ENCODE measurements around the gene TGFBRAP1.
A peak's percentile ranks its signal among the peaks of the same experiment; 100 is the strongest.
"Not testable (repeated sequence)": the region's sequence is repeated elsewhere in the genome, so short reads cannot be mapped to it uniquely, and the experiment has no call there.

The TGFBRAP1 gene

DNA sequence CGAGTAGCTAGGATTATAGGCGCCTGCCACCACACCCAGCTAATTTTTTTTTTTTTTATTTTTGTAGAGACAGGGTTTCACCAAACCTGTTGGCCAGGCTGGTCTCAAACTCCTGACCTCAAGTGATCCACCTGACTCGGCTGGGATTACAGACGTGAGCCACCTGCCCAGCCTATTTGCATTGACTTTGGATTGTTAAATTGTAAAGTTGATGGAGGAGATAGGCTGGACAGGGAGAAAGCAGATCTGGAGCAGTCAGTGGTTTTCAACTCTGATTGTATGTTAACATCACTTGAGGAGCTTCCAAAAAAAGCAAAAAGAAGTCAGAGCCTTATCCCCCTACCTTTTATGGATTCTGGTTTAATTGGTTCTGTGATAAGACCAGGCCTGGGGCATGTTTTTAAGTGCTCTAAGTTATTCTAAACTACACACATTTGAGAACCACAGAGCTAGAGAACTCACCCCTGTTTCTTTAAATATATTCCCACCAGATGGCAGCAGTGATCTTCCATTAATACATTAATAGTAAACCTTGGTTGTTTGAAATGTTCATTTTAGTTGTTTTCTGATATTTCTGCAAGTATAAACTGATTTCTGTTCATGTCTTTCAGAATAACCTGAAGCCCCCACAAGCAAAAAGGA, 15.3 kb upstream of the TGFBRAP1 start:
- DNase-seq: peak; percentile 49

DNA sequence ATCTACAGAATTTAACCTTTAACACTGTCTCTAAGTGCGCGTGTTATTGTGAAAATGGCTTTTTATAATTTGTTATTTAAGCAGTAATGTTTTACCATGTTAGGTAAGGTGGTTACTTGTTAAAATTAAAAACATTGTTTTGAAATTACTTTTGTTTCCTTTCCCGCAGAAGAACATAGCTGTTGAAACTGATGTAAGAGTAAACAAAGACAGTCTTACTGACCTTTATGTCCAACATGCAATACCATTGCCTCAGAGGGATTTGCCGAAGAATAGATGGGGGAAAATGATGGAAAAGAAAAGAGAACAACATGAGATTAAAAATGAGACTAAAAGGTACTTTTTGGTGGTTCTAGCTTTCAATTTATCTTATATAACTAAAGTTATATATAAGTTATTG, 9.9 kb upstream of the TGFBRAP1 start:
- no peak for DNase-seq

DNA sequence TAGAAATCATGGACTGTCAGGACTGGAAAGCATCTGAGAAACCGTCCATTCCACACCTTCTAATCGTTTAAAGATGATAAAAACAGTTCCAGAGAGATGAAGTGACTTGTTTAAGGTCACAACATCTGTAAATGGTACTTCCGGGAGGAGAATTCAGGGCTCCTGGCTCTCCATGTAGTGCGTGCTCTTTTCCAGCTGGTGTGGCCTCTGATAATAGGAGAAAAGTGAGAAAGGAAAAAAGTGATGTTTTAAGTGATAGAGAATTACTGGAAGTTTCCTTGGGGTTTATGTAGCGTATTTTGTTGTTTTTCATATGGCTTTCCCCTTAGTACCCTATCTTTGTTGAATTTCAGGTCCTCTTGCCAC, 8.5 kb upstream of the TGFBRAP1 start:
- DNase-seq: no peak

DNA sequence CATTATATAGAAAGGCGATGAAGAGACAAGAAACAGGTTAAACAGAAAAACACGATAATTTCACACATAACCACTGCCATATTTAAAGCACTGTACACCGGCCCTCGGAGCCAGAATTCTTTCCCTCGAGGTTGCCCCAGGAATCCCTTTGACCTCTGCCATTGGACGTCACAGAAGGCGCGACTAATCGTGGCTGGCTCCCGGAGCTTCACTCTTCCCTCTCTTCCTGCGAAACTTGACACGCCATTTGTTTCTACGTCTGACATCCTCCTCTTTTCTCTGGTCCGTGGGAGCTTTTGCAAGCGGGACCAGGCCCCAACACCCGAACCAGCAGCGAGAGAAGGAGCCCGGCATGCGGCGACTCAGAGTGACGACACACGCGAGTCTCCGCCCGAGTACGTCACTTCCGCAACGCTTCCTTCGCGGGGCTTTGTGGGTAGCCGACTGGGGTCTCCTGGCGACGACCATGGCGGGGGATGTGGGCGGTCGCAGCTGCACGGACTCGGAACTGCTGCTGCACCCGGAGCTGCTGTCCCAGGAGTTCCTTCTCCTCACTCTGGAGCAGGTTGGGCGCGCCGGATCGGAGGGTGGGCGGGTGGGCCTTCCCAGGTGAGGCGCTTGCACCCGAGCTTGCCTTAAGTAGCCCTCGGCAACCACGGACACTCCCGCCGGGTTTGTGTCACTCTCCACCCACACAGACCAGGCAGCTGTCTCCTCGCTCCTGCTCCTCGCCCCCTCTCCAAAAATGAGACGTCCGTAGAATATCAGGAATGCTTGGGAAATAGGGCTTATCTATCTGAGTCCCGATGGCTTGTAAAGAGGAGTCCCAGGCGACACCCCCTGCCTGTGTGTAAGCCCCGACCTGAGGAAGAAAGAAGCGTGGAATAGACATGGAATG, 7.8 kb upstream of the TGFBRAP1 start, which contains the start of gene C2orf49:
Gene C2orf49, plus strand, starts transcription at position 419 of the 898 bp plus-strand sequence. Its CDS starts 48 bp downstream, at position 467.
- DNase-seq: peak; percentile 91

DNA sequence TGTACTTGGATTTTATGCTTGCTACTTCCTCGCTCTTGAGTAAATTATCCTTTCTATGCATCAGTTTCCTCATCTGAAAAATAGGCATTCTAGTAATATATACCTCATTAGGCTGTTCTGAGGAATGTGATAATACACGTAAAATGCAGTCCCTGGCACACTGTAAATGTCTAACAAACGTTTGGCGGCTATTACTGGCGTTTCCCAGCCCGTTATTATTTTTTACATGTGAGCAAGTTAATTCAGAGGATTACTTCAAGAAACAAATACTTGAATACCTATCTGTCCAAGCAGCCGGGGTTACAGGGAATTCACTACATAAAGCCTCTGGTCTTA, 7.2 kb upstream of the TGFBRAP1 start:
- DNase-seq: no peak

DNA sequence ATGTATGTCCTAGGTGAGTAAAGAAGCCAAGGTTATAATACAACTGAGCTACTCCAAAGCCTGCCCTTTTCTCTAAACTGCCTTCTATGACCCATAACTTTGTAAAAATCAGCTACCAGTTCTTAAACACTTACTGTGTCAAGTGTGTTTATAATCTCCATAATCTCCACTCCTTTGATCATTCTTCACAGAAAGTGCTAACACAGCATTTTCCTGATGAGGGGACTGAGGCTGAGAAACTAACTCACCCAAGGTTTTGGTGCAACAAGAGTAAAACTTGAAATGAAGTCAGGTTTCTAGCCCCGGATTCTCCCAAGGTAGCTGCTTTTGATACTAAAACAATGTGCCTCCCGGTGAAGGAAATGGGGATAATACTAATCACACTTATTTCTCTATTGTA, 5.9 kb upstream of the TGFBRAP1 start:
- DNase-seq: no peak

DNA sequence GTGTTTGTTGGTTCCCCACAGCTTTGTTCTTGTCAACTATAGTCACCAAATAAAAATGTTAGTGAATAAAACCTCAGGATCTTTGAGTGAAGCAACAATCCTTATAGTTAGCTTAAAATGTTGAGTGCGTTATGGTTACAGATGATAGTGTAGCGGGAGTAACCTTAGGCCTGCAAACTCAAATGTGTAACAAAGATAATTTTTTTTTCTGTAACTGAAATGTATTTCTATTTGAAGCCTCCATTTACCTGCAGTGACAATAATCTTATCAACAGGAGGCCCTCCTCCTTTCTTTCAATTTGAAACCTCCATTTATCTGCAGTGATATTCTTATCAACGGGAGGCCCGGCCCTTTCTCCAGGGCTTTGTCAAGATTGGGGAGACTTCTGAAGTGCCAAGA, 4.7 kb upstream of the TGFBRAP1 start:
- DNase-seq: no peak

DNA sequence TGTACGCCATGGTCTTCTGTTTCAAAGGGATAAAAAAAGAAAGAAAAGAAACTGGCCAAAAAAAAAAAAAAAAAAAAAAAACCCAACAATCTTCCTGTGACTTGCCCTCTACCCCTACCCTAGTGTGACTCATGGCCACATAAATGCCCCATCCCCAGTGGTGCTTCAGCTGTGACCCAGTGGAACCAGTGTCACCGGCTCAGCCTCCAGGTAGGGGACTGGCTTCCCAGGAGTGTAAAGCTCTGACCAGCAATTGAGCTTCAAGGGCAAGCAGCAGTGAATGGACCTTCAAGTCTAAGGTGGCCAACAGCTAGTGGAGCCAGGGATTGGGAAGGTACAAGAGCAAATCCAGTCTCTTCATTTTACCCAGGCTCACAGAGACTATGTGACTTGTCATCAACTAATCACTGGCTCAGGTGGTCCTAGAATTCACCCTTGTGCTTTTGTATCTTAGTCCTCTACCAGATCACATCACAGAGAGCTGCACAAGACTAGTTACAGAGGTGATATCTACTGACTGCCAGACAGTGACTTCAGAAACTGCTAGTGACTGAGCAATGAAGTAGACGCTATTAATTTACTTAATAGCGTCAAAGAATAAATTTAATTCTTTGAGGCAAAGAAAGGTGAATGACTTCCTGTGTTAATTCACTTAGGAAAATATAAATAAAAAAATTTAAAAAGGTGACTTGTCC, 1.3 kb upstream of the TGFBRAP1 start:
- peak; percentile 11 for DNase-seq

DNA sequence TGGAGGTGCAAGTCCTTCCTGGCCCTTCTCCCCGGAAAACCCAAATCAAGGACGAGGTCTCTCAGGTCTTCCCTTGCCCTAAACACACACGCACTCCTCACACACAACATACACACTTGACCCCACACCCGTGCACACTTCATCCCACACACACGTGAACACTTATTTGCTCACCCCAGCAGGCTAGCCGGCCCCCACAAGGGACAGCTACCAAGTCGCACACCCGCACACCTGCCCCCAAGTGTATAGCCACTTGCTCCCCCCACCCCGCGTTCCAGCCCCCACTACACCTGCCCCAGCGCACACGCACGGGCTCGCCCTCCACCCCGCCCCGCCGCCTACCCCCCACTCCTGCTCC, 359 bp downstream of the TGFBRAP1 start:
- no peak for DNase-seq

DNA sequence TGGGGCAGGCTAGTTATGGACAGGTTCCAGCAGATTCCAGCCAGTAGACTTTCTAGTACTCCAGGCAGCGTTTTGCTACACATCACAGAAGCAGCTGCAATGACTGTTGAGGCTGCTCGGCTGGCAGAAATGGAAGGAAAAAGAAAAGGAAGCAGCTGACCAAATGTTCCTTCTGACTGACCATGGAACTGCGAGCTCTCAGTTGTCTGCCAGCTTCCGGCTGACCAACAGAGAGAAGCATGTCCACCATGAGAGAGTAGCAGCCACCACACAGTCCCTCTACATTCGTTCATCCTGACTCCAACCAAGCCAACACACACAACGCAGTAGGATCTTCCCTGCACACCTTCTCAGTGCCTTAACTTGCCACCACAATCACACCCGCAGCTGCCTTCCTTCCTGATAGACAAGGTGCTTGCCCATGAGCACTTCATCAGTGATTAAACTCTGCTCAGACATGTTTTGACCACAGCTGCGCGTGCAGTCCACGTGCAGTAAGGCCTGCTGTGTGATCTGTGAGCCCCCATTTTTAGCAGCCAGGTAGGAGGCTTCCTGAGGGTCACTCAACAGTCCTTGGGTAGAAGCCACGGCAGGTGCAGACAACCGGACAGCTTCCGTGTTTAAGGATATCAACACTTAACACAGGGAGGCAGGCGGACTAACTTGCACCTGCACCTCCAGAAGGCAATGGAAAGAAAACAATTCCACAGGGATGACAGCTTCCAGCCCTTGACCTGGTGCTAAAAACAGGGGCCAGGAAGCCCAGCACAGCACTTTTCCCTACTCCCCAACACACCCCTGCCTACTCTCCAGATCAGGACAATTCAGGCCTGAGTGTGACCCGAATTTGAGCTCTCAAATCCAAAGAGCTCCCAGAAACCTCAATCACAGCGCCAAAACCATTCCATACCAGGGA, 996 bp downstream of the TGFBRAP1 start:
- DNase-seq: peak; percentile 43

DNA sequence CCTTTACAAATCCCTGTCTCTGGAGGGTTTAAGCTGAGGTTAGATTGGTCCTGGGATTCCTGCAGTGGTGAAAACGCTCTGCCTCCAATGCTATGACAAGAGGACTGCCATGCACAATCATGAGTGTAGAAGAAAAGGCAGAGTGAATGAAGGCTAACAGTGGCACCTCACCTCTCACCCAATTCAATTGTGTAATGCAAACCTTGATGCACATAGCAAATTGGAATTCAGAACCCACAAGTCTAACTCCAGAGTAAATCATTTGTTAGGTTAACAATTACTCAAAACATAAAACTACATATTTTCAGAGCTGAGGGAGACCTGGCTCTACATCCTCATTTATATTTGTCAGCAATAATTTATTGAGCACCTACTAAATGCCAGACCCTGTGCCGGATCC, 1.8 kb downstream of the TGFBRAP1 start:
- no peak for DNase-seq

DNA sequence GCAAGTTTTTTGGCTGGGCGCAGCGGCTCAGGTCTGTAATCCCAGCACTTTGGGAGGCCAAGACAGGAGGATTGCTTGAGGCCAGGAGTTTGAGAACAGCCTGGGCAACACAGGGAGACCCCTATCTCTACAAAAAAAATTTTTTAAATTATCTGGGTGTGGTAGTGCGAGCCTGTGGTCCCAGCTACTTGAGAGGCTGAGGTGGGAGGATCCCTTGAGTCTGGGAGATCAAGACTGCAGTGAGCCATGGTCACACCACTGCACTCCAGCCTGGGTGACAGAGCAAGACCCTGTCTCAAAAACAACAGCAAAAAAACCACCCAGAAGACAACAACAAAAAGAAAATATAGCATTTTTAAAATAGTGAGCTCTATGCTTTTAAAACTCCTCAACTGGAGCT, 2.3 kb downstream of the TGFBRAP1 start:
- not testable (repeated sequence) for DNase-seq

DNA sequence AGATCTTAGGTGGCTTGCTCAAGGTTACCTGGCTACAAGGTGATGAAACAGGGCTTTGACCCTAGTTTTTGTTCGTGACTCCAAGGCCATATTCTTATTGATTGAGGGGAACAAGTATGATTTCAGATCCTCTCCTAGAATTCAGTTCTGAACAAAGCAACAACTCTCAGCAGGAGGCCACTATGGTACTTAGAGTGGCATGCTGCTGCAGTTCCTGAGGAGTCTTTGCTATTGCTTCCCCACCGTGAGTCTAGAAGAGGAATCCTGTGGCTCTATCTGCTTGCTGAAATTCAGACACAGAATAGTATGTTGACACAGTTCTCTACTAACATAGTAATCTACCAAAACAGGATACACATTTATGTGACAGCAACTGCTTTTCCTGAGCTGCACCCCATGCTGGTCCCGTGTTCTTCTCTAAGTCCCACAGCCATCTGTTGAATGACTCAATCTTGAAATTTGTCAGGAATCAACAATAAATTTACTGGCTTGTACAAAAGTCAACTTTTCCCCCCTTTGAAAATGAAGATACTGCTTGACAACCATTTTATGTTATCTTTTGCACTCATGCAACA, 4.1 kb downstream of the TGFBRAP1 start:
- DNase-seq: no peak

DNA sequence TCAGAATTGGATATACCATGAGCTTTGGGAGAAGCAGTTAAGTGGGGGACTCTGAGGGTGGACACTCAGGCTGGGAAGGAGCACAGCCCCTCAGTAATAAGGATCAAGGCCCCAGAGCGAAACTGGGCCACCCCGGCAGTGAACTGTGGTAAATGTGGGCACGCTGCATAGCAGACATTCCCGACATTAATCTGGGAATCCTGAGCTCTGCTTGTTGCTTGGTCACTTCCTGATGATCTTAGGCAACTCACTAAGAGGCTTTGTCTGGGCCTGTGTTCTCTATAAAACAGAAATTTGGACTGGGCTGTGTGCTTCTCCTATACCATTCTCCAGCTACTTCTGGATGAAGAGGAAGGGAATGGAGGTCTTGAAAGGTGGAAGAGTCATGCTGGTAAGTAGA, 4.8 kb downstream of the TGFBRAP1 start:
- DNase-seq: no peak

DNA sequence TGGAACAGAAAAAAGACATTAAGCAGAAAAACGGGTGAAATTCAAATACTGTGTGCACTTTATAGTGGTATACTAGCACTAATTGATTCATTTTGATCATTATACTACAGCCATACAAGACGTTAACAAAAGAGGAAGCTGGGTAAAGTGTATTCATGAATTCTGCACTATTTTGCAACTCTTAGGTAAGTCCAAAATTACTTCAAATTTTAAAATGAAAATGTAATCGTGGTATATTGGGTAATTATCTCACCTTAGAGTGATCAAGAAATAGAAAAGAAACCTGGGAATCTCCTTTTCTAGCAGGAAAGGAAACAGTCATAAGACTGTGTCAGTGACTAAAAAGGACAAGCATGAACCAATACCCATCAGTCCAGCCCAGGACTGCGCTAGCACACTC, 5.4 kb downstream of the TGFBRAP1 start:
- no peak for DNase-seq

DNA sequence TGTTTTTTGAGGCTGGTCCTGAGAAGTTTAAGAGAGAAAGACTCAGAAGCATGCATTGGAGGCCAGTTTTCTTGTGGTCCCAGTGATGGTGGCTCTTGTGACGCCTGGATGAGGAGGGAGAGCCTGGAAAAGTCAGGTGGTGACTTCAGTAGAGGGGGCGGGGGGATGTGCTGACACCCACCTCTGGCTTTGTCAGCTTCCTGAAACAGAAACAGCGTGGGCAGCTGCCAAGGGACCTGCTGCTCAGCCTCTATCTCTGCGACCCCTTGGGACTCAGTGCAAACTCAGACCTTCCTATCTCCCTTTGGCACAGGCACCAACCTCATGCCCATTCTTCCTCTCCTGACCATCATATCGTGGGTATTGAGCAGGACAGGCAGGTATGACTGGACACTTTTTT, 6.4 kb downstream of the TGFBRAP1 start:
- DNase-seq: no peak

DNA sequence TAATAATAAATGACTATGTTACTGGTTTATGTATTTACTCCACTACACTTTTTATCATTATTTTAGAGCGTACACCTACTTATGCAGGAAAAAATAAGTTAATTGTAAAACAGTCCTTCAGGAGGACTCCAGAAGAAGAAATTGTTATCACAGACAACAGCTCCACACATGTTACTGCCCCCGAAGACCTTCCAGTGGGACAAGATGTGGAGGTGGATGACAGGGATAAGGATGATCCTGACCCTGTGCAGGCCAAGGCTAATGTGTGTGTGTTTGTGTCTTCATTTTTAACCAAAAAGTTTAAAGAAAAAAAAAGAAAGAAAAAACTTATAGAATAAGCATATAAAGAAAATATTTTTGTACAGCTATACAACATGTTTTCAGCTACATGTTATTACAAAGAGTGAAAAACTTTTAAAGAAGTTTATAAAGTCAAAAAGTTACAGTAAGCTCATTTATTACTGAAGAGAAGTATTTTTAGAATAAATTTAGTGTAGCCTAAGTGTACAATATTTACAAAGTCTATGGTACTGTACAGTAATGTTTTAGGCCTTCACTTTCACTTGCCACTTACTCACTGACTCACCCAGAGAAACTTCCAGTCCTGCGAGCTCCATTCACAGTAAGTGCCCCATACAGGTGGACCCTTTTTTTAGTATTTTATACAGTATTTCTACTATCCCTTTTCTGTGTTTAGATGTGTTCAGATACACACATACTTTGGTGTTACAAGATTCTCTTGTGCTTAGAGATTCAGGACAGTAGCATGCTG, 7.5 kb downstream of the TGFBRAP1 start:
- no peak for DNase-seq

DNA sequence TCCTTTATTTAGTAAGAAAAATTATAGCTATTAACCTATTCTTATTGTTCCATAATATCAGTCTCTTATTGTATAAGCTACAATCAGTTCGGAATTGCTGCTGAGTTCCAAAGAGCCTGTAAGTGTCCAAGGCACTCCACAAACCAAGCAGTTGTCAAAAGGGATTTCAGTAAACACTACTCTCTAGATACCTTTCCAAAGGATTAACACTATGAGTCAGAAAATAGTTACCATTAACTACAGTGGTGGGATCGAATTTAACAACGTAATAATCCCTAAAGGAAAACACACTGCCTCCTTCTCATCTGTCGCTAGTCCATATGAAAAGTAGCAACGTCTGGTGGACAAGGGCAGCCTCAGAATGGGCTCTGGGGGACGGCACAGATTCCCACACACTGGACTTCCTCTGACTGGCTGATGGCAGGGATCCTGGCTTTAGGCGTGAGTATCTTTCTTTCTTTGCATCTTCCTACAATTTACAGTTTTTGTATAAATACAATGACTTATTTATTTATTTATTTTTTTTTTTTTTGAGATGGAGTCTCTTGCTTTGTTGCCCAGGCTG, 8.8 kb downstream of the TGFBRAP1 start:
- DNase-seq: no peak

DNA sequence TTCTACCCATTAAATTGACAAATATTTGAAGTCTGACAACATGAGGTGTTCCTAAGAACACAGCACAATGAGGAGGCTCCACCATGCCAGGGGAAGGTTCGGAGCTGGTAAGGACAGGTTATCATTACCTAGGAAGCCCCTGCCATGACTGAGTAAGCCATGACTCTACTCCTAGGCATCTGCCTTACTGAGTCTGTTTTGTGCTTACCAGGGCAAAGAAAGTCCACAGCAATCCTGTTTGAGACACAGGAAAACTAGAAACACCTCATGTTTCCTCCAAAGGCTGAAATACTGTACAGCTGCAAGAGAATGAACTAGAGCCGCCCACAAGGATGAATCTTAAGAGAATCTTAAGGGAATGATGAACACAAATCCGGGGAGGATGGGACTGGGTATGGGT, 11.6 kb downstream of the TGFBRAP1 start:
- DNase-seq: no peak

DNA sequence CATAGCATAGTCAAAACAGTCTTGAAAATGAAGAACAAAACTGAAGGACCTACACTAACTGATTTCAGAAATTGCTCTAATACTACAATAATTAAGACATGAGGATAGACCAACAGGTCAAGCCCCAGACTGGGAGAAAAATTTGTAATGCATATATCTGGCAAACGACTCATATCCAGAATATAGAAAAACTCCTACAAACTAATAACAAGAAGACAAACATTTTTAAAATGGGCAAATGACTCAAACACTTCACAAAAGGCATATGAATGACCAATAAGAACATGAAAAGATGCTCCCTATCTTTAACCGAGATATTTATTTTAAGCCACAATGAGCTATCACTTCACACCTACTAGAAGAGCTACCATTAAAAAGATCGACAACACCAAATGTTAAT, 14.2 kb downstream of the TGFBRAP1 start:
- no peak for DNase-seq

DNA sequence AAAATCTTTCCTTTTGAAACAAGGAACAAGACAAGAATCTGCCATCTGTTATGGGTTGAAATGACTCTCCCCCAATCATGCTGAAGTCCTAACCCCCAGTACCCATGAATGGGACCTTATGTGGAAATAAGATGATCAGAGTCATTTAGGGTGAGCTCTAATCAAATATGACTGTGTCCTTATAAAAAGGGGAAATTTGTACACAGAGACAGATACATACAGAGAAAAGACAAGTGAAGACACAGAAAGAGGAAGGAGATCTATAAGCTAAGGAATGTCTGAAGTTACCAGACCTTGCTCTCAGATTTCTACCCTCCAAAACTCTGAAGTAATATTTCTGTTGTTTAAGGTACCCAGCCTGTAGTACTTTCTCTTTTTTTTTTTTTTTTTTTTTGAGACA, 15.7 kb downstream of the TGFBRAP1 start:
- DNase-seq: no peak
